HL-60 (cell line): ENCODE data around the gene PRDM15.

Experiments
- POLR2AphosphoS5 ChIP-seq: IDR thresholded peaks from 2 replicates; pipeline ENCODE4 v1.6.1; 2012; ENCODE audit warnings: low read depth
- TF ChIP-seq, protein P1 (sequence below): IDR thresholded peaks from one replicate; pipeline ENCODE4 v1.5.1; 2011; ENCODE audit warnings: low read length, control low read depth, inconsistent platforms; ENCODE audit not compliant: insufficient read depth
- TF ChIP-seq, protein P2 (sequence below): IDR thresholded peaks from 2 replicates; pipeline ENCODE4 v1.6.1; 2012; ENCODE audit warnings: low read depth; ENCODE audit not compliant: insufficient replicate concordance

DNA sequence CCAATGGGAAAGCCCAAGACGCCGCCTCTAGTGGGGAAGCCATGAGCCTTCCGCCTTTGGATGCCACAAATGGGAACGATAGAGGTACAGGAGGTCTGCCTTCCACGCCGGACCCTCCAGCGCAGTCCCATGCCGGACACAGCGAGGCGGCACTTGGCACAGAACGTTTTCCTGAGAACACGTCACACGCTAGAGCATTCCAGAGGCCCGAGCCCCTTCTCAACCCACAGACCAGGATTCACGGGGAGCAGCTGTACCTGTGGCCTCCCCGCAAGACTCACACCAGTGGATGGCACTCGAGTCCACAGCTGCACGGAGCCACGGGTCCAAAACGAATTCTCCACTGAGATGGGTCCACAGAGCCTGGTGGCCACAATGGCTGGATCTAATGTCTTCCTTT lies 80.8 kb downstream of the PRDM15 start:
- TF ChIP-seq, protein P1, sequence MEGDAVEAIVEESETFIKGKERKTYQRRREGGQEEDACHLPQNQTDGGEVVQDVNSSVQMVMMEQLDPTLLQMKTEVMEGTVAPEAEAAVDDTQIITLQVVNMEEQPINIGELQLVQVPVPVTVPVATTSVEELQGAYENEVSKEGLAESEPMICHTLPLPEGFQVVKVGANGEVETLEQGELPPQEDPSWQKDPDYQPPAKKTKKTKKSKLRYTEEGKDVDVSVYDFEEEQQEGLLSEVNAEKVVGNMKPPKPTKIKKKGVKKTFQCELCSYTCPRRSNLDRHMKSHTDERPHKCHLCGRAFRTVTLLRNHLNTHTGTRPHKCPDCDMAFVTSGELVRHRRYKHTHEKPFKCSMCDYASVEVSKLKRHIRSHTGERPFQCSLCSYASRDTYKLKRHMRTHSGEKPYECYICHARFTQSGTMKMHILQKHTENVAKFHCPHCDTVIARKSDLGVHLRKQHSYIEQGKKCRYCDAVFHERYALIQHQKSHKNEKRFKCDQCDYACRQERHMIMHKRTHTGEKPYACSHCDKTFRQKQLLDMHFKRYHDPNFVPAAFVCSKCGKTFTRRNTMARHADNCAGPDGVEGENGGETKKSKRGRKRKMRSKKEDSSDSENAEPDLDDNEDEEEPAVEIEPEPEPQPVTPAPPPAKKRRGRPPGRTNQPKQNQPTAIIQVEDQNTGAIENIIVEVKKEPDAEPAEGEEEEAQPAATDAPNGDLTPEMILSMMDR, result no peak
- TF ChIP-seq POLR2AphosphoS5, result no peak
- TF ChIP-seq, protein P2, sequence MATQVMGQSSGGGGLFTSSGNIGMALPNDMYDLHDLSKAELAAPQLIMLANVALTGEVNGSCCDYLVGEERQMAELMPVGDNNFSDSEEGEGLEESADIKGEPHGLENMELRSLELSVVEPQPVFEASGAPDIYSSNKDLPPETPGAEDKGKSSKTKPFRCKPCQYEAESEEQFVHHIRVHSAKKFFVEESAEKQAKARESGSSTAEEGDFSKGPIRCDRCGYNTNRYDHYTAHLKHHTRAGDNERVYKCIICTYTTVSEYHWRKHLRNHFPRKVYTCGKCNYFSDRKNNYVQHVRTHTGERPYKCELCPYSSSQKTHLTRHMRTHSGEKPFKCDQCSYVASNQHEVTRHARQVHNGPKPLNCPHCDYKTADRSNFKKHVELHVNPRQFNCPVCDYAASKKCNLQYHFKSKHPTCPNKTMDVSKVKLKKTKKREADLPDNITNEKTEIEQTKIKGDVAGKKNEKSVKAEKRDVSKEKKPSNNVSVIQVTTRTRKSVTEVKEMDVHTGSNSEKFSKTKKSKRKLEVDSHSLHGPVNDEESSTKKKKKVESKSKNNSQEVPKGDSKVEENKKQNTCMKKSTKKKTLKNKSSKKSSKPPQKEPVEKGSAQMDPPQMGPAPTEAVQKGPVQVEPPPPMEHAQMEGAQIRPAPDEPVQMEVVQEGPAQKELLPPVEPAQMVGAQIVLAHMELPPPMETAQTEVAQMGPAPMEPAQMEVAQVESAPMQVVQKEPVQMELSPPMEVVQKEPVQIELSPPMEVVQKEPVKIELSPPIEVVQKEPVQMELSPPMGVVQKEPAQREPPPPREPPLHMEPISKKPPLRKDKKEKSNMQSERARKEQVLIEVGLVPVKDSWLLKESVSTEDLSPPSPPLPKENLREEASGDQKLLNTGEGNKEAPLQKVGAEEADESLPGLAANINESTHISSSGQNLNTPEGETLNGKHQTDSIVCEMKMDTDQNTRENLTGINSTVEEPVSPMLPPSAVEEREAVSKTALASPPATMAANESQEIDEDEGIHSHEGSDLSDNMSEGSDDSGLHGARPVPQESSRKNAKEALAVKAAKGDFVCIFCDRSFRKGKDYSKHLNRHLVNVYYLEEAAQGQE, result no peak
